HG03571 (cell line): Measurements from ENCODE around the gene ENPP6.
"Not testable (repeated sequence)": the region's sequence is repeated elsewhere in the genome, so short reads cannot be mapped to it uniquely, and the experiment has no call there.

Experiments used
- ATAC-seq: cut with Tn5 transposase; IDR thresholded peaks from one replicate; pipeline ENCODE4 v1.9.1; 2021; ENCODE audit not compliant: unreplicated experiment

The ENPP6 gene

GRCh38 chr4:184237612-184238011 lies 19.9 kb upstream of the ENPP6 start:
- ATAC-seq, result no peak

- no peak for ATAC-seq
These were observed 17.9 kb upstream of the ENPP6 start for GRCh38 chr4:184235526-184235925.

GRCh38 chr4:184234155-184234554 lies 16.5 kb upstream of the ENPP6 start:
- no peak for ATAC-seq

- no peak for ATAC-seq
These were observed 15.3 kb upstream of the ENPP6 start for GRCh38 chr4:184232975-184233374.

- no peak for ATAC-seq
These were observed 14.5 kb upstream of the ENPP6 start for GRCh38 chr4:184232202-184232601.

GRCh38 chr4:184231573-184231972 lies 13.9 kb upstream of the ENPP6 start:
- no peak for ATAC-seq

- ATAC-seq, result no peak
These were observed 10.5 kb upstream of the ENPP6 start for GRCh38 chr4:184228056-184228705.

- no peak for ATAC-seq
These were observed 1.2 kb downstream of the ENPP6 start for GRCh38 chr4:184216515-184216914.

GRCh38 chr4:184215709-184216328 lies 1.9 kb downstream of the ENPP6 start:
- no peak for ATAC-seq

- ATAC-seq, result no peak
These were observed 2.7 kb downstream of the ENPP6 start for GRCh38 chr4:184214931-184215330.

GRCh38 chr4:184207734-184208607 lies 9.7 kb downstream of the ENPP6 start:
- ATAC-seq, result not testable (repeated sequence)

- no peak for ATAC-seq
These were observed 12.4 kb downstream of the ENPP6 start for GRCh38 chr4:184205243-184205642.

GRCh38 chr4:184203300-184203699 lies 14.4 kb downstream of the ENPP6 start:
- no peak for ATAC-seq

- ATAC-seq, result no peak
These were observed 16.5 kb downstream of the ENPP6 start for GRCh38 chr4:184201179-184201578.

GRCh38 chr4:184200296-184200695 lies 17.4 kb downstream of the ENPP6 start:
- ATAC-seq, result no peak

- no peak for ATAC-seq
These were observed 17.9 kb downstream of the ENPP6 start for GRCh38 chr4:184199780-184200179.

- ATAC-seq, result no peak
These were observed 19.5 kb downstream of the ENPP6 start for GRCh38 chr4:184198190-184198589.

- ATAC-seq, result no peak
These were observed 20.1 kb downstream of the ENPP6 start for GRCh38 chr4:184197536-184198082.

GRCh38 chr4:184196730-184197385 lies 20.8 kb downstream of the ENPP6 start:
- ATAC-seq, result no peak

- no peak for ATAC-seq
These were observed 23.8 kb downstream of the ENPP6 start for GRCh38 chr4:184193556-184194525.
